Measurements from ENCODE around the gene ZNF121. TPM values are rescaled to one million over a fixed set of nuclear protein-coding genes. Genes with fewer than 3 reads are reported as not detected.
"Not testable (repeated sequence)": the region's sequence is repeated elsewhere in the genome, so short reads cannot be mapped to it uniquely, and the experiment has no call there.

The ZNF121 gene
- total RNA-seq, 1 donor from 2014 or later, result 60.0 TPM

GRCh38 chr19:9547870-9548269 lies 36.4 kb downstream of the ZNF121 start:
- Mint-ChIP-seq H3K27ac (no peak overlapping the region), H3K27me3 (no peaks in the 10 kb centered on the region), H3K36me3 (peaks cover 4% of the 10 kb centered on the region), H3K4me1 (ENCODE audit: unreplicated experiment) (no peaks in the 10 kb centered on the region), H3K9me3 (peaks cover 14% of the 10 kb centered on the region), H3K4me3 (no peak overlapping the region)
- DNase-seq (ENCODE audit: extremely low spot score, unreplicated experiment), result no peak
- no peak for TF ChIP-seq CTCF (conservative IDR thresholded peaks at IDR 0.05)

GRCh38 chr19:9541281-9541680 lies 43.0 kb downstream of the ZNF121 start:
- not testable (repeated sequence) for H3K4me3 Mint-ChIP-seq; H3K4me1 Mint-ChIP-seq (ENCODE audit: unreplicated experiment); H3K27ac Mint-ChIP-seq; DNase-seq (ENCODE audit: extremely low spot score, unreplicated experiment); H3K27me3 Mint-ChIP-seq
- peaks cover 24% of the 10 kb centered on the region for H3K9me3 Mint-ChIP-seq
- peaks cover 21% of the 10 kb centered on the region for H3K36me3 Mint-ChIP-seq

DNA sequence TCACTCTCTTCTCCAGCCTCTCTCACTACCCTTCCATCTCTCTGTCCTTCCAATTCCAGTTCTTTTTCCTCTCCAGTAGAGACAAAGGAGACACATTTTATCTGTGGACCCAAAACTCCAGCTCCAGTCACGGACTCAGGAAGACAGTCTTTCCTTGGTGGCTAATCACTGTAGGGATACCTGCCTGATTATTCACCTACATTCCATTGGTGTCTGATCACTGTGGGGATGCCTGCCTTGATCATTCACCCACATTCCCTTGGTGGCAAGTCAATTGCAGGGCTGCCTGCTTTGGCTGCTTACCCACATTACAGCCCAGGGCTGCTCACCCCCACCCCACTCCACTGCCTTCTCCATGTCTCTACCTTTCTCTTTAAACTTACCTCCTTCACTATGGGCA lies 44.4 kb downstream of the ZNF121 start:
- Mint-ChIP-seq H3K27ac (peak overlapping the region; percentile 100), H3K9me3 (peaks cover 24% of the 10 kb centered on the region), H3K4me3 (peak overlapping the region; percentile 79), H3K36me3 (peaks cover 35% of the 10 kb centered on the region)
- not testable (repeated sequence) for H3K4me1 Mint-ChIP-seq (ENCODE audit: unreplicated experiment); DNase-seq (ENCODE audit: extremely low spot score, unreplicated experiment); H3K27me3 Mint-ChIP-seq

- not testable (repeated sequence) for DNase-seq (ENCODE audit: extremely low spot score, unreplicated experiment); H3K4me1 Mint-ChIP-seq (ENCODE audit: unreplicated experiment); H3K27me3 Mint-ChIP-seq
- Mint-ChIP-seq H3K36me3 (peaks cover 42% of the 10 kb centered on the region), H3K9me3 (peaks cover 24% of the 10 kb centered on the region), H3K4me3 (peak overlapping the region; percentile 100), H3K27ac (peak overlapping the region; percentile 100)
Observed at GRCh38 chr19:9539201-9539600, 45.1 kb downstream of the ZNF121 start.

- Mint-ChIP-seq H3K4me3 (peak within 1 kb of the TSS; percentile 100), H3K27ac (peak within 1 kb of the TSS; percentile 100), H3K4me1 (ENCODE audit: unreplicated experiment) (peaks cover 8% of the 10 kb centered on the region), H3K9me3 (peaks cover 30% of the 10 kb centered on the region), H3K36me3 (peaks cover 50% of the 10 kb centered on the region), H3K27me3 (no peaks in the 10 kb centered on the region)
- no peak for TF ChIP-seq CTCF (conservative IDR thresholded peaks at IDR 0.05)
- peak; percentile 90 for DNase-seq (ENCODE audit: extremely low spot score, unreplicated experiment)
Observed at GRCh38 chr19:9538183-9539058, 45.9 kb downstream of the ZNF121 start, which contains the start of gene ZNF426. TSS of gene ZNF426 (minus strand) at chr19:9538645. CDS start at chr19:9536232, 2,413 bp downstream.

GRCh38 chr19:9535934-9536333 lies 48.4 kb downstream of the ZNF121 start:
- peaks cover 8% of the 10 kb centered on the region for H3K4me1 Mint-ChIP-seq (ENCODE audit: unreplicated experiment)
- no peaks in the 10 kb centered on the region for H3K27me3 Mint-ChIP-seq
- TF ChIP-seq CTCF (conservative IDR thresholded peaks at IDR 0.05), result no peak
- no peak overlapping the region for H3K27ac Mint-ChIP-seq
- peak overlapping the region; percentile 58 for H3K4me3 Mint-ChIP-seq
- H3K9me3 Mint-ChIP-seq, result peaks cover 35% of the 10 kb centered on the region
- H3K36me3 Mint-ChIP-seq, result peaks cover 75% of the 10 kb centered on the region
- no peak for DNase-seq (ENCODE audit: extremely low spot score, unreplicated experiment)

DNA sequence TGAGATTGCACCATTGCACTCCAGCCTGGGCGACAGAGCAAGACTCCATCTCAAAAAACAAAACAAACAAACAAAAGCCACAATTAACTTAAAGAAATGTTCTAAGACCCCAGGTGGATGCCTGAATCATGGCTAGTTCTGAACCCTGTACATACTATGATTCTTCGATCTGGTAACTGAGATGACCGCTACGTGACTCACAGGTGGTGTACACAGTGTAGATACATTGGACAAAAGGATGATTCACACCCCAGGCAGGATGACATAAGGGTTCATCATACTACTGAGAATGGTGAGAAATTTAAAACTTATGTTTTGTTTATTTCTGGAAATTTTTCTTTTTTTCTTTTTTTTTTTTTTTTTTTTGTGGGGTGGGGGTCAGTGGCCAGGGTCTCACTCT lies 52.4 kb downstream of the ZNF121 start:
- H3K4me1 Mint-ChIP-seq (ENCODE audit: unreplicated experiment), result no peaks in the 10 kb centered on the region
- H3K36me3 Mint-ChIP-seq, result peaks cover 88% of the 10 kb centered on the region
- no peaks in the 10 kb centered on the region for H3K27me3 Mint-ChIP-seq
- no peak overlapping the region for H3K4me3 Mint-ChIP-seq
- H3K9me3 Mint-ChIP-seq, result peaks cover 21% of the 10 kb centered on the region
- H3K27ac Mint-ChIP-seq, result no peak overlapping the region
- no peak for TF ChIP-seq CTCF (conservative IDR thresholded peaks at IDR 0.05)
- DNase-seq (ENCODE audit: extremely low spot score, unreplicated experiment), result no peak

Data from type B pancreatic cell (in vitro differentiated cells).